Aortic smooth muscle cell (primary cell): Measurements from ENCODE around the gene HDAC11. TPM values are rescaled to one million over a fixed set of nuclear protein-coding genes. Genes with fewer than 3 reads are reported as not detected.

Experiments used
- total RNA-seq: library from RNA; depleted of rRNA; stranded (reverse); fragments of >200 nt; gene quantifications from 2 replicates; pipeline ENCODE4 v1.2.3, GENCODE V29; 2014

Gene HDAC11, protein sequence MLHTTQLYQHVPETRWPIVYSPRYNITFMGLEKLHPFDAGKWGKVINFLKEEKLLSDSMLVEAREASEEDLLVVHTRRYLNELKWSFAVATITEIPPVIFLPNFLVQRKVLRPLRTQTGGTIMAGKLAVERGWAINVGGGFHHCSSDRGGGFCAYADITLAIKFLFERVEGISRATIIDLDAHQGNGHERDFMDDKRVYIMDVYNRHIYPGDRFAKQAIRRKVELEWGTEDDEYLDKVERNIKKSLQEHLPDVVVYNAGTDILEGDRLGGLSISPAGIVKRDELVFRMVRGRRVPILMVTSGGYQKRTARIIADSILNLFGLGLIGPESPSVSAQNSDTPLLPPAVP
- total RNA-seq, result 11.6 and 11.9 TPM in 2 replicates

DNA sequence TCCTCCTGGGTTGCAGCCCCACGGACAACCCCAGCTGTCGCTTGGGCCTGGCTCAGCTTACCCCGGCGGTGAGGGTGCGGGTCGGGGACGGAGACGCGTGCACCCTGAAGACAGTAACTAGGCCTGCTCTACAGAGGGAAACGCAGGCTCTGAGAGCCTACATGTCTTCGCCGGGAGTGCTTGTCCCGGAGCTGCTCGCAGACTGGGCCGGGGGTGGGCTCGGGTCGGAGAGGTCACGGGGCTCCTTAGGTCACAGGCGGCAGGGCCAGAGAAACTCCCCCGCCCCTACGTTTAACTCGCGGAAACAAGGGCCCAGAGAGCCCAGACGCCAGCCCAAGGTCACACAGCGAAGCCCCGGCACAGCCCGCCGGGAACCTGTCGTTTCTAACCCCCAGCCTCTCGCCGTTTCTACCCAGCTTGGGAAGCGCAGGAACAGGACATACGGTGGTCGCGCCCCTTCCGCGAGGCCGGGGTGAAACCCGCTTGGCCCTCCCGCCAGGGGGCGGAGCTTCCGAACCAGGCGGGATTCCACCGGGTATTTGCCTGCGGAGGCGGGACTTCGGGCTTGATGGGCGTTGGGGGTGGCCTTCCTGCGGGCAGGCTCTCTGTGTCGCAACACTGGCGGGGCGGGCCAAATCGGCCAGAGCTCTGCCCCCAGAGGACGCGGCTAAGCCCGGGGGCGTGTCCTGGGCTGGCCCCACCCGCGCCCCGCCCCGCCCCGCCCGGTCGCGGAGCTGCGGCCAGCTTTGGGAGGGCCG lies at the start of gene HDAC11:
HDAC11 (plus strand) TSS at position 725 of the 758 bp plus-strand sequence. CDS start 42 bp downstream, outside the sequence.

GRCh38 chr3:13548696-13549622 lies 68.9 kb downstream of the HDAC11 start, which contains the start of gene FBLN2:
Gene FBLN2 (plus strand): TSS chr3:13549125. CDS start chr3:13570356, 21,231 bp downstream.

Other genes starting within 250 kb of the HDAC11 start
- gene NUP210, start 60.0 kb upstream of the HDAC11 start, total RNA-seq, result 0.99 and 1.3 TPM in 2 replicates
- 461 and 547 TPM in 2 replicates for gene FBLN2, start 68.8 kb downstream of the HDAC11 start, total RNA-seq